G401 (cell line): ENCODE data around the gene HOXD12. TPM values are rescaled to one million over a fixed set of nuclear protein-coding genes. Genes with fewer than 3 reads are reported as not detected.

ENCODE experiments used
- DNase-seq: peaks from one replicate; pipeline ENCODE4 v3.0.0-alpha.2; 2015; ENCODE audit warnings: low spot score
- in situ Hi-C: cut with HindIII; loops from 2 replicates; pipeline ENCODE4 v1.10.0; 2016; ENCODE audit warnings: low sequenced_read_pairs, mixed read lengths
- total RNA-seq: library from RNA; depleted of rRNA; stranded (reverse); fragments of >200 nt; shearing (Covaris generic); gene quantifications from 2 replicates; pipeline ENCODE4 v1.2.3, GENCODE V29; 2014

Gene HOXD12
- total RNA-seq, 1 experiment from 2014 or later = not detected

DNA sequence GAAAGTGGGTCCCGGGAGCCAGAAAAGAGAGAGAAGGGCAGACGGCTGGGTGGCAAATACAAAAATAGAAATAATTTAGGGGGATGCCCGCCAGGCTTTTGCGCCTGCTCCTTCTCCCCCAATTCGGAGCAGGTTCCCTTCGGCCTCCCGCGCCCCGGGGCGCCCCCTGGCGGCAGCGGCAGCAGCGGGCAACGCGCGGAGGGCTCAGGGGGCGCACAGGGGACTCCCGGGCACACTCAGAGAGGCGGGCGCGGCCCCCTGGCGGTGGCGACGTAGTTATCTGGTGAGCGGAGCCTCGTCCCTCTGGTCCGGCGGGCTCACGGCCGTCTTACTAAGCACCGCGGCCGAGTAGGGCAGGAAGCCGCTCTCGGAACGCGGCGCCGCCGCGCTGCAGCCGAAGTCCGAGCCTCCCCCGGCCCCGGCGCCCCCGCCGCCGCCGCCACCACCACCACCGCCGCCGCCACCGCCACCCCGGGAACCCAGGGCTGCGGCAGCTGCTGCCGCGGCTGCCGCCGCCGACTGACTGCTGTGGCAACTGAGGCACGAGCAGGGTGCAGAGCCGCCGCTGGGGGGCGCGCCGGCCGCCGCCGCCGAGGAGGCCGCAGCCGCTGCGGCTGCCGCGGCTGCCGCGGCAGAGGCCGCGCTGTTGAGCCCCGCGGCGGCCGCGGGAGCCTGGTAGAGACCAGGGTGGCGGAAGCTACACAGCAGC, 19.6 kb upstream of the HOXD12 start:
- in situ Hi-C loops = no loop called here
- no peak for DNase-seq

DNA sequence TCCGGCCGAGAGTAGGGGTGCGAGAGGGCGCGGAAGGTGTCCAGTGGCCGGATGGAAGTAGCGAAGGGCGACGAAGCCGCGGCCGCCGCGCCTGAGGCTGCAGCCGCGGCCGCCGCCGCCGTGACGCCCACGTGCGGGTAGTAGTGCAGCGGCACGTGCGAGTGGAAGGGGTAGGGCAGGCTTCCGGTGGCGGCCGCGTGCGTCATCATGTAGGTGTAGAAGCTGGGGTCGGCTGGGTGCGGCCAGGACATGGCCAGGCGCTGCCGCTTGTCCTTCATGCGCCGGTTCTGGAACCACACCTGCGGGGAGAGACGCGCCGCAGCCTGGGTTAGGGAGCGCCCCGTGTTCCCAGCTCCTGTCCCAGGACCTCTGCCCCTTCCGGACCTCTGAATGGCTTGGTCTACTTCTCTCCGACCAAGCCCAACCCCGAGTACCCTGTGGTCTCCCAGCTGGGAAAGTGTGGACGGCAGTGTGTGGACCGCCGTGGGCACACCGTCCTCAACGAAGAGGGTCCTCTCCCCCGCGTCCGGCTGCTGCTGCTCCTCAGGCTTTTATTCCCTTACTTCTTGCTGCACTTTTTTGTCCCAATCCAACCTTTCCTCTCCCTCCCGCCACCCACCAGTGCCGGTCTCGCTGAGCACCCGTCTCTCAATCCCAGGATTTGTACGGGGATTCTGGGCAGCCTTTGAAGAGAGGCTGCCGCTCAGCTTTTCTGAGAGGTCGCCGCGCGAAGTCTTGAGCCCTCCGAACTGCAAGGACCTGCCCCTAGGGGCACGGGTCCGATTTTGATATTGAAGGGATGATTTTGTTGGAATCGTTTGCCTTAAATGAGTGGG, 18.8 kb upstream of the HOXD12 start:
- DNase-seq = no peak
- in situ Hi-C loops = no loop called here

GRCh38 chr2:176081376-176081836, 18.2 kb upstream of the HOXD12 start:
- no peak for DNase-seq
- in situ Hi-C loops = no loop called here

DNA sequence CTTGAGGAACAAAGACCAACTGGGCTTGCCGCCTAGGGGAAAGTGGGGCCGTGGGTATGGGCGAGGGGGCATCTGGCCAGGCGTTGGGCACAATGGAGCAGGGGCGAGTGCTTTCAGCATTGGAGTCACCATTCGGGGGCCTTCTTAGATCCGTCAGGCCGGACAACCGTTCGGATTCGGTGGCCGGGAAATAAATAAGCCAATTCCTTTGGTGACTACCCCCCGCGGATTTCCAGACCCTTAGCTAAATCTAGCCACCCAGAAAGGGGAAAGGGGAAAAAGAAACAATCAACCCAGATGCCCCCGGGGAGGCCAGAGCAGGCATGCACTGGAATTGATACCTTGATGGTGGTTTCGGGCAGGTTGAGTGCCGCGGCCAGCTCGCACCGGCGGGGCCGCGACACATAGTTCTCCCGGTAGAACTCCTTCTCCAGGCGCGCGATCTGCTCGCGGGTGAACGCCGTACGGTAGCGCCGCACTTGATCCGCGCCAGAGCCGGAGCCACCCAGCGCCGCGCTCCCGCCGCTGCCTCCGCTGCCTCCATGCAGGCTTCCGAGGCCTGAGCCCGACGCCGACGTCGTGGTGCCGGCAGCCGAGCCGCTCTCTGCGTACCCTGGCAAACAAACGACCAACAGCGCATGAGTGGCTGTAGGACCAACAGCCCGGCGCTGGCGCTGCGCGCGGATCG, 17.6 kb upstream of the HOXD12 start:
- in situ Hi-C loops = no loop called here
- DNase-seq = no peak

DNA sequence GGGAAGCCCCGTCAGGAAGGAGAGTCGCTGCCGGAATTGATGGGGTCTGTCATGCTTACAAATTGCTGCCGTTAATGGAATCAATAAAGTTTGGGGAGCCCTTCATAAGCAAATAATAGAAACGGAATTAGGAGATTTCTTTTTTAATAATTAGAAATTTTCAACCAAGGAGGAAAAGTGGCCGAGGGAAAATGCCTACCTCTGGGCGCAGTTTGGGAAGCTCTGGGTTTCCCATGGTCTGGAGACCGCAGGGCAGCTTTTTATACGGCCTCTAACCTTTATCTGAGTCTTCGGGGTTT, 17.1 kb upstream of the HOXD12 start:
- in situ Hi-C loops = no loop called here
- no peak for DNase-seq

DNA sequence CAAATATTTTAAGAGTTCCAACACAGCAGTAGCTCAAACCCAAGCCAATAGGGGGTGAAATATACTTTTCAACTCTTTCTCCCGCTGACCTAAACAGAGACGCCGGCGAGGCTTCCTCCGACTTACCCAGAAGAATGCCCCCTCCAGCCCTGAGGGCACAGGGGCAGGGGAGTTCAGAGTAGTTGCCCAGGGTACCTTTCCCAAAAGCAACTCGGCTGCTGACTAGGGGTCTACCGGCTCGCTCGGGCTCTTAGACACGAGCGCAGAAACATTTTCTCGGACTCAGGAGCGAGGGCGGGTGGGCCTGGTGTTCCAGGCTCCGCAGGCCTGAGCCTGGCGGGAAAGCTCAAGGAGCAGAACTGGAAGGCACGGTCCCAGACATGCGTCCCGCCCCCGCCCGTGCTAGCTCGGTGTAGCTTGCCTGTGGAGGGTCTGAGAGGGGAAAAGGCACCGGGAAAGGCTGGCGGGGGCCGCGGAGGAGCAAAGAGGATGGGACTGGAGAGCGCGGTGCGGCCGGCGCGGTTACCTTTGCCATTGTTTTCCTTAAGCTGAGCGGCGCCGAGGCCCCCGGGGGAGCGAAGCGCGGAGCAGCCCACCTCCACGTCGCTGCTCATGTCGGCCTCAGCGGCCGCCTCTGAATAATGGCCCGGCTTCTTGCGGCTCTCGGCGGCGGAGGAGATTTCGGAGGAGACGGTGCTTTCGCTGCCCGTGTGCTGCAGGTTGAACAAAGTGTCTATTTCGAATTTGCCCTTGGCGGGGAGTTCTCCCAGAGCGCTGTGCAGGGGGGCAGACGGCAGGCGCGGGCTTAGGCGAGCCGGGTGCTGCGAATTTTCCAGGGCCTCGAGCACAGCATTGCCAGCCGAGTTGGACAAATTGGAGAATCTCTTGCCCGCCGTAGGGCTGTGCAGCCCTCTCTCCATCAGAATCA, 16.5 kb upstream of the HOXD12 start:
- in situ Hi-C loops = no loop called here
- no peak for DNase-seq

GRCh38 chr2:176083796-176084261, 15.8 kb upstream of the HOXD12 start, which contains the start of gene EVX2:
Gene EVX2, minus strand, starts transcription at chr2:176083962. Its CDS starts 186 bp downstream, at chr2:176083776.
- in situ Hi-C loops = no loop called here
- DNase-seq = no peak

DNA sequence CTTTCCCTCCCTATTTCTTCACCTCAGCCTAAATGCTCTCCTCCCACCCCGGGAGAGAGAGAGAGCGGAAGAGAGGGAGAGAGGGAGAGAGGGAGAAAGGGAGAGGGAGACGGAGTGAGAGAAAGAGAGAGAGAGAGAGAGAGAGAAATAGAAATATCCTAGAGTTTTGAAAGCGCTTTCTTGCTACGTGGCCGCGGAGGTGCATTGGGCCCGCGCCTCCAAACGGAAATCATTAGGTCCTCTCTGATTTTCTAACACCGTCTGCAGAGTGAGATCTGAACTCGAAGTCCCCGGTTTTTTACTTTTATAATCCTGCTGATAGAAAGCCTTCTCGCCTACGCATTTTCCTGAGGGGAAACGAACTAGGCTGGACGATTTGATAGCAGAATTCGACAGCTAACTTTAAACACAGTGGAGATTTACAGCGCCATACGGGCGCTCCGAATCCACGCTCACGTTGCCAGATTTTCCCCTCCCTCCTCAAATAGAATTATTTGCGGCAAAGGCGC, 14.9 kb upstream of the HOXD12 start:
- no peak for DNase-seq
- in situ Hi-C loops = no loop called here

GRCh38 chr2:176085120-176085788, 14.3 kb upstream of the HOXD12 start:
- in situ Hi-C loops = no loop called here
- no peak for DNase-seq

GRCh38 chr2:176085861-176086771, 13.5 kb upstream of the HOXD12 start:
- DNase-seq = no peak
- in situ Hi-C loops = no loop called here

DNA sequence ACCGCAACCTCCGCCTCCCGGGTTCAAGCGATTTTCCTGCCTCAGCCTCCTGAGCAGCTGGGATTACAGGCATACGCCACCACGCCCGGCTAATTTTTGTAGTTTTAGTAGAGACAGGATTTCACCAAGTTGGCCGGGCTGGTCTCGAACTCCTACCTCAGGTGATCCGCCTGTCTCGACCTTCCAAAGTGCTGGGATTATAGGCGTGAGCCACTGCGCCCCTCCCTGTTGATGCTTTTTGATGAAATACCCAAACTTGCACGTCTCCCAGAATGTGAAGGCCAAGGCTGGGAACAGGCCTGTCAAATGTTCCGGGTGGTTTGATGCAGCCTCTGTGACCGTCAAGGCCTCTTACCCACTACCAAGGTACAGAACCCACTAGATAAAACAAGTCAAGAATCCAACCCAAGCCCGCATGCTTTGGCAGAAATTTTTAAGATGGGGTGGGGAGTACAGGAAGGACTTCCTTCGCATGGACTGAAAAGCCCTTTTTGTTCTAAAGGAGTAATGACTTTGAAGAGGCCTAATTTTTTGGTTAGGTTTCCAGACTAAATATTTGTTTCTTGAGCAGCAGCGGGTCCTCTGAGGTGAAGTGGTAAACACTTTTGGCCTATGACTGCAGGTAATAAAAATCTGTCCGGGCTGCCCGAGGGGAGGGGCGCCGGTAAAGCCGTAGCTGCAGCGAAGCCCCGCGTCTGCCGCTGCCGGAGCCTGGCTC, 12.1 kb upstream of the HOXD12 start:
- in situ Hi-C loops = no loop called here
- DNase-seq = no peak

DNA sequence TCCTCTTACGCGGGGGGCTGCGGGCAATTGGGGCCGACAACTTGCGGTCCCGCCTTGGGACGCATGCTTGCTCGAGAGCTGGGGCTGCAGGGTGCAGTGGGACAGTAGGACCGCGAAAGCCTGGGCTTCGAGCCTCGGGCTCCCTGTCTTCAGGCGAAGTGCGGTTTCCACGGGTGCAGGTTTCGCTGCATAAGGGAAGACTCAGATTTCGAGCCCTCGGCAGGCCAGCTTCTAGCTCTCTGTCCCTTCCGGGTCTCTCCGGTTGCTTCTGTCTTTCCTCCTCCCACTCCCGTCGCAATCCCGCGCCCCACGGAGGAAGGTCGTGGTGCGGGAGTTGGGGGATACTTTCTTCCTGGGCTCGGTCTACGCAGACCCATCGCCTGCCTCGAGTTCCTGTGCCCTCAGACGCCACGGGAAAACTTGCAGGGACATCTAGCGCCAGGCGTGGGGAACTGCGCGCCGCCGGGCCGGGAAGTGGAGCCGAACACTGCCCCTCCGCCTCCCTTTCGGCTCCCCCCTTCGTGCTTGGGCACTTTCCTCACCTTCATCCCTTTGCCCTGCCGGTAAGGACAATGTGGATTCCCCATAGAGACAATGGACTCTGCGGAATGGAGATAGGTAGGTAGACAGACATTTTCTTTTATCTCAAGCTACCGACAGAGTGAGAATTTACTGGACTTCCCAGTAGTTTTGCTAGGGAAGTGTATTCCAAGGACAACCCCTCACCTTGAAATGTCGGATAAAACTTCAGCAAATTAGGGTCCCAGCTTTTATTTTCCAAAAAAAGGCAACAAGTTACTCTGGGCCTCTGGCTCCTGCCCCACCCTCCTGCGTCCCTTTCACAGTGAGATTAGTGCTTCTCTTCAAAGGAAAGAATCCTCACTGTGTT, 11.3 kb upstream of the HOXD12 start:
- DNase-seq = no peak
- in situ Hi-C loops = no loop called here

- DNase-seq = no peak
- in situ Hi-C loops = no loop called here
Measured at GRCh38 chr2:176088937-176089842, 10.4 kb upstream of the HOXD12 start.

GRCh38 chr2:176089843-176090395, 9.7 kb upstream of the HOXD12 start:
- in situ Hi-C loops = no loop called here
- no peak for DNase-seq
